GM12873 (cell line): ENCODE measurements around the gene DISC1.
A peak's percentile ranks its signal among the peaks of the same experiment; 100 is the strongest.

Experiments
- TF ChIP-seq, protein P1 (sequence below): IDR thresholded peaks from 2 replicates; pipeline ENCODE4 v1.5.1; 2012; ENCODE audit warnings: low read depth, mild to moderate bottlenecking, moderate library complexity, low read length, control low read depth; ENCODE audit not compliant: insufficient read depth; ENCODE audit errors: missing control alignments

The DISC1 gene

GRCh38 chr1:231600458-231600976 is 26.1 kb upstream of the DISC1 start:
- TF ChIP-seq, protein P1, sequence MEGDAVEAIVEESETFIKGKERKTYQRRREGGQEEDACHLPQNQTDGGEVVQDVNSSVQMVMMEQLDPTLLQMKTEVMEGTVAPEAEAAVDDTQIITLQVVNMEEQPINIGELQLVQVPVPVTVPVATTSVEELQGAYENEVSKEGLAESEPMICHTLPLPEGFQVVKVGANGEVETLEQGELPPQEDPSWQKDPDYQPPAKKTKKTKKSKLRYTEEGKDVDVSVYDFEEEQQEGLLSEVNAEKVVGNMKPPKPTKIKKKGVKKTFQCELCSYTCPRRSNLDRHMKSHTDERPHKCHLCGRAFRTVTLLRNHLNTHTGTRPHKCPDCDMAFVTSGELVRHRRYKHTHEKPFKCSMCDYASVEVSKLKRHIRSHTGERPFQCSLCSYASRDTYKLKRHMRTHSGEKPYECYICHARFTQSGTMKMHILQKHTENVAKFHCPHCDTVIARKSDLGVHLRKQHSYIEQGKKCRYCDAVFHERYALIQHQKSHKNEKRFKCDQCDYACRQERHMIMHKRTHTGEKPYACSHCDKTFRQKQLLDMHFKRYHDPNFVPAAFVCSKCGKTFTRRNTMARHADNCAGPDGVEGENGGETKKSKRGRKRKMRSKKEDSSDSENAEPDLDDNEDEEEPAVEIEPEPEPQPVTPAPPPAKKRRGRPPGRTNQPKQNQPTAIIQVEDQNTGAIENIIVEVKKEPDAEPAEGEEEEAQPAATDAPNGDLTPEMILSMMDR = no peak

GRCh38 chr1:231601824-231602672 is 24.5 kb upstream of the DISC1 start:
- TF ChIP-seq, protein P1 = no peak

DNA sequence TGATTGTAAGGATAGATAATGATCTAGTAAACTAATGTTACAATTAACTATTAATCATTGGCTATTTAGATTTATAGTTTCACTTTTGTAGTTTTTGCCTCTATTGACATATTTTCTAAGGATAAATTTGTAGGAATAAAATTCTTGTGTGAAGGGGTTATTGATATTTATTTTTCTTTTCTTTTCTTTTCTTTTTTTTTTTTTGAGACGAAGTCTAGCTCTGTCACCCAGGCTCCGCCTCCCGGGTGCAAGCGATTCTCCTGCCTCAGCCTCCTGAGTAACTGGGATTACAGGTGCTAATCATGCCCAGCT is 24.0 kb upstream of the DISC1 start:
- TF ChIP-seq, protein P1 = no peak

DNA sequence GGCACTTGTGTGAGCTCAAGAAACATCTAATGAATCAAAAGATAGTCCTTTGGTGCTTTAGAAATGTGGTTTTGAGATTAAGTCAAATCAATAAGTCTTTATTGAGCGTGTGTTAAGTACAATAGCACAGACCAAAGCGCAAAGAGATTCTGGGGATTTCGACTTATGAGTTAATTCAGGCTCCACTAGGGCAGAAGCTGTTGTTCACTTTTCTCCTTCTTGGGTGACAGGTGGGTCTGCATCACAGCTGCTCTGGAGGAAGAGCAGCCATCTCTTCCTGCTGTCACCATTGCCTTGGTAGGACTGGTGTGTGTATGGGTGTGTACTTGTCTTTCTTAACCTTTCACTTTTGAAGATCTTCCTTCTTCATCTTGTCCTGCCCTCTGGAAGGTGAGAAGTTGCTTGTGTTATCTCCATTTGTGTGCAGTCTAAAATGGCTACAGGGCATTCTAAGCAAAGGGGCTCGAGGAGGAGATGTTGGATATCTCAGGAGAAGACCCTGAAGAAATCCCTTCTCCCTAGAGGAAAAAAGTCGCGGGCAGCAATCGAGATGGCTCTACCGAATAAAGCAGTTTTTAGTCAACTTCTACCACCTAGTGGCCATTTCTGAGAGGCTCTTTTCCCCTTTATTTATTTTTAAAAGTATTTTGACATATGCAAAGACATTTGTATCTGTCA is 22.9 kb upstream of the DISC1 start:
- TF ChIP-seq, protein P1 = peak; percentile 69

GRCh38 chr1:231604276-231604621 is 22.3 kb upstream of the DISC1 start:
- TF ChIP-seq, protein P1 = no peak

DNA sequence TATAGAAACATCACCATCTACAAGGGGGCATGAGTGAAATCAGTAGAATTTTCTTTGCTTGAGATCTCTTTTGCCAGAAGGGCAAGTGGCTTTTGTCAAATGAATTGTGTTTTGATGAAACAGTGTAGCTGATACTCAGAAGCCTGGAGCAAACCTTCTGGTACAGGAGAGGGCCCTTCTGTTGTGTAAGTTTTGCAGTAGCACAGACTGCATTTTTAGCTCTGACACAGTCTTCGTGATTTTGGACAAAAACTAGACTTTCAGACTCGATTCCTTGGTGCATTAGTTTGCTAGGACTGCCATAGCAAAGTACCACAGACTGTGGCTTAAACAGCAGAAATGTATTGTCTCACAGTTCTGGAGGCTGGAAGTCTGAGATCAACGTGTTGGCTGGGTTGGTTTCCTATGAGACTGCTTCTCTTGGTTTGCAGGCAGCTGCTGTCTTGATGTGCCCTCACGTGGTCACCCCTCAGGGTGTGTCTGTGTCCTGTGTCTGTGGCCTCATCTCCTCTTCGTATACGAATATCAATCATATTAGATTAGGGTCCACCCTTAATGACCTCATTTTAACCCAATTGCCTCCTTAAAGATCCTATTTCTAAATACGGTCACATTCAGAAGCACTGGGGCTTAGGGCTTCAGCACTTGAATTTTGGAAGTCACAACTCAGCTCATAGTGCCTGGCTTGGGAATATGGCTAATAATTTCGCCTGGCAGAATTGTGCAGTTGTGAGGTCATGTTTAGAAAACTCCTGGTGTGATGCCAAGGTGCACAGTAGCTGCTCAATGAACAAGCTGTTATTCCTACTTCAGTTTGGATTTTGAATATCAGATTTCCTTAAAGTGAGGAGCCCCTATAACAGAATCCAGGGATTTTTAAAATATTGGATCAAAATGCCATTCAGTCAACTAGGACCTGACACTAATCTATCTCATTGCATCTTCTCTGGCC is 21.2 kb upstream of the DISC1 start:
- TF ChIP-seq, protein P1 = no peak

DNA sequence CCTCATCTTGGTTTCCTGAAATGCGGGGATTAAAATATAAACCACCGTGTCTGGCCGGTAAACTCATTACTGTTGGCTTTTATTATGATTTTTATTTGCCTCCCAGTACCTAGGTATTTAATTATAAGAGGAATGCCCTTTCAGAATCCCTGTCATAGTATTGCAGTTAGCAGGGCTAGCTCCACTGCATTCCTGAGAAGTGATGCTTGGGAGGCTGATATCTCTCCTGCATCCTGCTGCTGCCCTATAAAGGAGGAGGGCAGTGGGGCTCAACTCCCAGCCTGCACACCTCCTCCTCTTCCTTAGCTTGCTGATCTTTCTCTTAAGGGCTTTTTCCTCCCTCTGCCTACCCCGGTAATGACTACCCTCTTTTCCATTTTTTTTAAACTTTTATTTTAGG is 19.9 kb upstream of the DISC1 start:
- TF ChIP-seq, protein P1 = no peak
